VCaP (cell line): ENCODE results near the gene SIDT2.

Experiments used
- H3K27ac ChIP-seq: fragments of 450-650 bp; 2 replicates; pipeline ENCODE4 v1.5.1; 2017
- TF ChIP-seq, protein P1 (sequence below): fragments of 450-650 bp; conservative IDR thresholded peaks from 2 replicates; pipeline ENCODE4 v1.5.1; 2017; ENCODE audit warnings: mild to moderate bottlenecking, moderate library complexity

Gene SIDT2

GRCh38 chr11:117214404-117215110 lies 36.0 kb downstream of the SIDT2 start:
- TF ChIP-seq, protein P1, sequence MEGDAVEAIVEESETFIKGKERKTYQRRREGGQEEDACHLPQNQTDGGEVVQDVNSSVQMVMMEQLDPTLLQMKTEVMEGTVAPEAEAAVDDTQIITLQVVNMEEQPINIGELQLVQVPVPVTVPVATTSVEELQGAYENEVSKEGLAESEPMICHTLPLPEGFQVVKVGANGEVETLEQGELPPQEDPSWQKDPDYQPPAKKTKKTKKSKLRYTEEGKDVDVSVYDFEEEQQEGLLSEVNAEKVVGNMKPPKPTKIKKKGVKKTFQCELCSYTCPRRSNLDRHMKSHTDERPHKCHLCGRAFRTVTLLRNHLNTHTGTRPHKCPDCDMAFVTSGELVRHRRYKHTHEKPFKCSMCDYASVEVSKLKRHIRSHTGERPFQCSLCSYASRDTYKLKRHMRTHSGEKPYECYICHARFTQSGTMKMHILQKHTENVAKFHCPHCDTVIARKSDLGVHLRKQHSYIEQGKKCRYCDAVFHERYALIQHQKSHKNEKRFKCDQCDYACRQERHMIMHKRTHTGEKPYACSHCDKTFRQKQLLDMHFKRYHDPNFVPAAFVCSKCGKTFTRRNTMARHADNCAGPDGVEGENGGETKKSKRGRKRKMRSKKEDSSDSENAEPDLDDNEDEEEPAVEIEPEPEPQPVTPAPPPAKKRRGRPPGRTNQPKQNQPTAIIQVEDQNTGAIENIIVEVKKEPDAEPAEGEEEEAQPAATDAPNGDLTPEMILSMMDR, result no peak
- no peak overlapping the region for H3K27ac ChIP-seq

GRCh38 chr11:117217141-117218084 lies 38.9 kb downstream of the SIDT2 start:
- H3K27ac ChIP-seq, result no peak overlapping the region
- TF ChIP-seq, protein P1, result no peak

DNA sequence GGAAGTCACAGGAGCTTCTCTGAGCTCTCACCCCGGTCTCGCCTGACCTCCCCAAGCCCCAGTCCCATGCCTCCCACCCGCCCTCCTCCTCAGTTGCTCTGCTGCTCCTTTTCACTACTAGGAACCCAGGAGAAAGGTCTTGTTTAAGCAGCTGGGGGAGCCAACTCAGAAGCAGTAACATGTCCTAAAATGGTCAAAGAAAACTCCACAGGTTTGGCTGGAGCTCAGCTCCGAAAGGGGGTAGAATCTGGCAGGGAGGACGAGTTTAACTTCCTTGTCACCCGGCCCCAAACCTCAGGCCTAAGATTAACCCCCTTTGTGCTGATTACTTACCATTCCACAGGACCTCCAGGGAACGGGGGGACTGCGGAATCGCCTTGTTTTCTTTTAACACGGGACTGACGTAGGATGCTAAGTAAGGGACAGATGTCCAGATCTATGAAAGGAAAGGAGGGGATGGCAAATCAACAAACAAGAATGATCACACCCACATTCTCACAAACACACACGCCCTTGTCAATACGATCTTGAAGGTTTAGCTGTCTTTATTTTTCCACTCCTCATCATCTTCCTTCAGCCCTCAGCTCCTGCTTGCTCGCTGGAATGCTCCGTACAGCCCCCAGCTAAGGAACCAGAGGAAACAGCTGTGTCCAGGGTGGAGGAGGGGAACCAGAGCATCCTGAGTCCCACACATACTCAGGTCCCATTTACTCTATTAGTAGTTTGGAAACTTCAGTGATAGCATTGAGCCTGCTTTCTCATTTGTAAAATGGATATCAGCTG lies 39.8 kb downstream of the SIDT2 start:
- H3K27ac ChIP-seq, result no peak overlapping the region

GRCh38 chr11:117219001-117219400 lies 40.5 kb downstream of the SIDT2 start:
- TF ChIP-seq, protein P1, result no peak

More for the DNA sequence above, 39.8 kb downstream of the SIDT2 start:
- TF ChIP-seq, protein P1, result no peak

GRCh38 chr11:117219455-117219854 lies 40.9 kb downstream of the SIDT2 start:
- no peak overlapping the region for H3K27ac ChIP-seq

More at GRCh38 chr11:117219001-117219400, 40.5 kb downstream of the SIDT2 start:
- H3K27ac ChIP-seq, result no peak overlapping the region

GRCh38 chr11:117219995-117220394 lies 41.5 kb downstream of the SIDT2 start:
- no peak overlapping the region for H3K27ac ChIP-seq
- TF ChIP-seq, protein P1, result no peak

More at GRCh38 chr11:117219455-117219854, 40.9 kb downstream of the SIDT2 start:
- TF ChIP-seq, protein P1, result no peak
